Central memory CD4-positive, alpha-beta T cell (primary cell): ENCODE measurements around the gene CTNNB1.
"Not testable (repeated sequence)": the region's sequence is repeated elsewhere in the genome, so short reads cannot be mapped to it uniquely, and the experiment has no call there.

Experiments used
- DNase-seq: peaks from one replicate; pipeline ENCODE4 v3.0.0; 2022

The CTNNB1 gene

DNA sequence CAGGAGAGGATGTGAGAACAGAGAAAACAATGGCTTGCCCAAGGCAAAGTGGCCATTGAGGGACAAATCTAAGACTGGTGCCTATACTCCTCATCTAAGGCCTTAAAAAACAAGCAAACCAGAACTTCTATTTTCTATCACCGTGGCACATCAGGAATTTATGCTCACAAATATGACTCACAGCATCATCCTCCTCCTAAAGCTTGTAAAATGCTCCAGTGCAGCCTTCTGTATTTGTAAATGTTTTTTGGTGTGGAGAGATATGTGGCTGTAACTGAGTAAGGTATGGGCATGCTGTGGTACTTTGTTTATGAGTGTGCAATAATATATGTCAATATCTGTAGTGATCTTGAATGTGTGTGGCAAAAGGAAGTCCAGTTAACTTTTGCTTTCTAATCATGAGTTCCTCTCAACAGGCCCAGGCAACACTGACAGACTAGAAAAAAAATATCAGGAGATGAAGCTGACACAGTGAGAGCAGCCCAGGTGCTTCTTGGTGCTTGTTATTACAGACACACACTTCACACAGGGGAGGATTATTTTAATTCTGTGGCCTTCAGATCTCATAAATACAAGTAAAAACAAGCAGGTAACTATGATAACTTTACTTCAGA lies 60.3 kb downstream of the CTNNB1 start:
- no peak for DNase-seq

DNA sequence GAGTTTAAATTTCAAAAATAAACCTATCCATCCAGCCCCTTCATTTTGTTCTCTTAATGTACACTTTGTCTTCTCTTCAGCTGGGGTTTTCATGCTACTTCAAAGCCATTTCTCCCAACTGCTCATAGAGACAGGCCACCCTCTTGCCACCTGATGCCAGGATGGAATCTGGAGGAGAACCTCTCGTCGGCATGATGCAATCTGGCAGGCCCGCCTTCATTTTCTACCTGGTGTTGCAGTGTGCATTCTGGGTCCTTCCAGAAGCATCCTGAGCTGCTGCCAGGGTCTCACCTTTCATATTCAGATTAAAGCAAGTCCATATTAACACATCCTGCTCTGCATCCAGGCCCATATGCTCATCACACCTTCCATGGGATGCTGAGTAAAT lies 60.8 kb downstream of the CTNNB1 start:
- DNase-seq = no peak

- DNase-seq = no peak
These were observed 65.8 kb downstream of the CTNNB1 start for GRCh38 chr3:41265011-41265545.

DNA sequence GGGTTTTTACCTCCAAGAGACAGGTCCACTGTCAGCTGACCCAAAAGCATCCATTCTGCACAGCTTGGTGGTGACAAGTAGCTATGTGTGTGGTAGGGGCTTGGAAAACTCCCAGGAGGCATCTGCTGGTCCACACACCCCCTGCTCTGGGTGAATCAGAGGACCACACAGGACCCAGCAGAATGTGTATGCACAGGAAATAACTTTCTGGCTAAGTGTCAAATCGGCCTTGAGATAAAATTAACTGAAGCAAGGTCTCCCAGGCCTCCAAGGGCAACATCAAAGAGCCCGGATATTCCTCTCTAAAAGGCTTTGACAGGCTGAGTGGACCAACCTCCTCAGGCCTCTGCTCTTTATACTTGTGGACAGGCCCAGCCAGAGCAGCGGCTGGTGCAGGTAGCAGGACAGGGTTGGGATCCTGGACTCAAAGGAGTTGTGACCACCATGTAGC lies 66.5 kb downstream of the CTNNB1 start:
- DNase-seq = no peak

DNA sequence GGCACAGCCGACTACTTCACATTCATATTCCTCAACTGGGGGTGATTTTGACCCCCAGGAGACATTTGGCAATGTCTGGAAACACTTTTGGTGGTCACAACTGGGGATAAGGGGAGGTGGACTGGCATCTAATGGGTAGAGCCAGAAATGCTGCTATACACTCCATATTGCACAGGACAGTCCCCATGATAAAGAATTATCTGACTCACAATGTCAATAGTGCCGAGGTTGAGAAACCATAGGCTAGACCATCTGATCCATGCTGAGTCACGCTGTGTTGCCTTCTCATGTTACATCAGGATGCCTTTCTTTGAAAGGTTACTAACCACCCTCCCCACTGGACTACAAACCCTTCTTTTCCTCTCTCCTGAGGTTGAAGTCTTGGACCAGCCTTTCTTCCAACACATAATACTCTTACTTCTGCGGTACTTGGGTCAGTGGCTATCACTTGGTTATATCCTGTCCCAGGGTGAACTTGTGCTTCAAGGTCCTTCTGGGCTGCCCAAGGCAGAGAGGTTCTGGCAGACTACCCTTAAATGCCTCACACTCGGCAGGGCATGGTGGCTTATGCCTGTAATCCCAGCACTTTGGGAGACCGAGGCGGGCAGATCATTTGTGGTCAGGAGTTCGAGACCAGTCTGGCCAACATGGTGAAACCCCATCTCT lies 68.8 kb downstream of the CTNNB1 start:
- no peak for DNase-seq

GRCh38 chr3:41272667-41273066 lies 73.4 kb downstream of the CTNNB1 start:
- no peak for DNase-seq

DNA sequence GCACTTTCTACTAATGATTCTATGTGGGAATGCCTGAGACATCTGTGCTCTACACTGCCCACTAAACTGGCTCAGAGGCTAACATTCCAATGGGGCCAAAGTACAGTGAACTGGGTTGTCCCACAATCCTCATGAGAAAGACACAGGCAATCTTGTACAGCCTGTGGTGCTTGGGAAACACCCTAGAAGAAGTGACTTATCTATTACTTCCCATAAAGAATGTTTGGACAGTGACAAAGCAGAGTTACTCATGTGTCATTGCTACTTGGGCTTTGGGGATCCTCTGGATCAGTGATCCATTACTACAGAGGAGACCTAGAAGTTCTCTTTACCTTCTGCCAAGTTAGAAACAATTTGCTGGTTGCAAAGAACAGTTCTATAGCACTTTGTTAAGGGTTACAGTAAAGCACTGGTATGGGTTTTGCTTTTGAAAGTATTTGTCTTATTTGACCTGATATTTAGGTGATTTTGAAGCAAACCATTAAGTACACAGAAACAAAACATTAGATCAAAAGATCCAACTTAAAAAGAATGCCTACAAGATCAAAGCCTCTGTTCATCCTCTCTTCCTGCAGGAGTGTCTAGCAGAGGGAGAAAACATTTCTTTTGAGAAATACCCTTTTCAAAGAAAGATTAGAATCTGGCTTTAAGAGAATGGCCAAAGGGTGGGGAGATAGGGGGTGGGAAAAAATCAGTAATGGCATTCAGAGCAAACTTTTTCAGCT lies 75.8 kb downstream of the CTNNB1 start:
- DNase-seq = no peak

GRCh38 chr3:41276191-41276590 lies 76.9 kb downstream of the CTNNB1 start:
- no peak for DNase-seq

DNA sequence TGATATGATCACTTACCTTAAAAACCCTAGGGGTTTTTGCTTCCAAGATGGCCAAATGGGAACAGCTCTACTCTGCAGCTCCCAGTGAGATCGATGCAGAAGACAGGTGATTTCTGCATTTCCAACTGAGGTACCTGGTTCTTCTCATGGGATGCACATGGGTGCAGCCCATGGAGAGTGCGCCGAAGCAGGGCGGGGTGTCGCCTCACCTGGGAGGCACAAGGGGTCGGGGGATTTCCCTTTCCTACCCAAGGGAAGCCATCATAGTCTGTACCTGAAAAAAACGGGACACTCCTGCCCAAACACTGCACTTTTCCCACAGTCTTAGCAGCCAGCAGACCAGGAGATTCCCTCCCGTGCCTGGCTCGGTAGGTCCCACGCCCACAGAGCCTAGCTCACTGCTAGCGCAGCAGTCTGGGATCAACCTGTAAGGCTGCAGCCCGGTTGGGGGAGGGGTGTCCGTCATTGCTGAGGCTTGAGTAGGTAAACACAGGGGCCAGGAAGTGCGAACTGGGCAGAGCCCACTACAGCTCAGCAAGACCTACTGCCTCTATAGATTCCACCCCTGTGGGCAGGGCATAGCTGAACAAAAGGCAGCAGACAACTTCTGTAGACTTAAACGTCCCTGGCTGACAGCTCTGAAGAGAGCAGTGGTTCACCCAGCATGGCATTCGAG lies 78.6 kb downstream of the CTNNB1 start:
- DNase-seq = no peak

DNA sequence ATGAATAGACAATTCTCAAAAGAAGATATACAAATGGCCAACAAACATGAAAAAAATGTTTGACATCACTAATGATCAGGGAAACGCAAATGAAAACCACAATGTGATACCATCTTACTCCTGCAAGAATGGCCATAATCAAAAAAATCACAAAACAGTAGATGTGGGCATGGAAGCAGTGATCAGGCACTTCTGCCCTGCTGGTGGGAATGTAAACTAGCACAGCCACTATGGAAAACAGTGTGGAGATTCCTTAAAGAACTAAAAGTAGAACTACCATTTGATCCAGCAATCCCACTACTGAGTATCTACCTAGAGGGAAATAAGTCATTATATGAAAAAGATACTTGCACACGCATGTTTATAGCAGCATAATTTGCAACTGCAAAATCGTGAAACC lies 85.6 kb downstream of the CTNNB1 start:
- DNase-seq = not testable (repeated sequence)

- DNase-seq = no peak
These were observed 87.0 kb downstream of the CTNNB1 start for GRCh38 chr3:41286305-41286704.

GRCh38 chr3:41288785-41289184 lies 89.5 kb downstream of the CTNNB1 start:
- DNase-seq = no peak
